OCI-LY7 (cell line): Measurements from ENCODE around the gene IRF3.

Source experiments
- CTCF ChIP-seq: fragments of 200-600 bp; sonication (generic); conservative IDR thresholded peaks from 2 replicates; pipeline ENCODE4 v1.5.1; 2014; ENCODE audit warnings: mild to moderate bottlenecking, antibody characterized with exemption, low read length, moderate library complexity, mixed read lengths
- EZH2phosphoT487 ChIP-seq: fragments of 200-600 bp; sonication (generic); IDR thresholded peaks from 2 replicates; pipeline ENCODE4 v1.6.1; 2018; ENCODE audit warnings: low read depth, borderline replicate concordance, mild to moderate bottlenecking, mixed run types, antibody characterized with exemption, low read length, moderate library complexity, mixed read lengths

- TF ChIP-seq CTCF (no peak), EZH2phosphoT487 (no peak)
These were observed 34.0 kb downstream of the IRF3 start for GRCh38 chr19:49631610-49632192.
